H1 (cell line): ENCODE data around the gene PC. TPM values are rescaled to one million over a fixed set of nuclear protein-coding genes. Genes with fewer than 3 reads are reported as not detected.

Experiments used
- CTCF ChIA-PET: fragments of 300-600 bp; sonication (Branson Sonifier 250); formaldehyde crosslinking; loops from one replicate; lab custom pipeline; 2021; ENCODE audit not compliant: partially characterized antibody; lab: Charles Lee
- POLR2A ChIA-PET: fragments of 300-600 bp; sonication (Branson Sonifier 250); formaldehyde crosslinking; loops from one replicate; lab custom pipeline; 2021; ENCODE audit warnings: inconsistent platforms; ENCODE audit not compliant: partially characterized antibody; lab: Charles Lee
- DNase-seq, 2 experiments: peaks; one replicate each; pipeline versions ENCODE4 v3.0.0 to v3.0.0-alpha.2; 2010 to 2022; ENCODE audit warnings: low spot score in 2 of 2, low read depth in 1 of 2, mixed read lengths in 1 of 2
- FAIRE-seq: peaks from 2 replicates; lab custom pipeline; 2011; peaks lifted over from hg19 to GRCh38; lab: Jason Lieb, UNC
- H2AFZ ChIP-seq: 2 replicates; pipeline ENCODE4 v1.8.1; 2012; ENCODE audit warnings: low read length, inconsistent platforms
- H2AK5ac ChIP-seq: 2 replicates; pipeline ENCODE4 v1.6.1; 2013; ENCODE audit warnings: low read depth, low read length
- H2BK120ac ChIP-seq: replicated peaks from 2 replicates; pipeline ENCODE3; 2013; ENCODE audit warnings: low read depth, low read length, inconsistent platforms
- H2BK12ac ChIP-seq: 2 replicates; pipeline ENCODE4 v1.6.1; 2013; ENCODE audit warnings: low read depth, low read length
- H2BK15ac ChIP-seq: 2 replicates; pipeline ENCODE4 v1.6.1; 2013; ENCODE audit warnings: low read length
- H2BK20ac ChIP-seq: 2 replicates; pipeline ENCODE4 v1.6.1; 2013; ENCODE audit warnings: low read length
- H2BK5ac ChIP-seq: 2 replicates; pipeline ENCODE4 v1.6.1; 2013; ENCODE audit warnings: low read depth, low read length
- H3K14ac ChIP-seq: 2 replicates; pipeline ENCODE4 v1.6.1; 2013; ENCODE audit warnings: inconsistent platforms; ENCODE audit not compliant: insufficient read length
- H3K18ac ChIP-seq: 2 replicates; pipeline ENCODE4 v1.6.1; 2013; ENCODE audit warnings: low read length; ENCODE audit errors: extremely low read depth
- H3K23ac ChIP-seq: 2 replicates; pipeline ENCODE4 v1.6.1; 2013; ENCODE audit warnings: inconsistent platforms; ENCODE audit not compliant: insufficient read length
- H3K23me2 ChIP-seq: 2 replicates; pipeline ENCODE4 v1.6.1; 2013; ENCODE audit warnings: low read depth, low read length
- H3K27ac ChIP-seq: 2 replicates; pipeline ENCODE4 v1.6.1; 2011; ENCODE audit warnings: low read depth, low read length, inconsistent platforms
- H3K27me3 ChIP-seq, 4 experiments: replicated peaks in 1 of 4; 1 replicate in 1 of 4; 2 replicates in 3 of 4; pipeline versions ENCODE4 v1.6.1 to v1.8.1; 2011 to 2013; ENCODE audit warnings: low read length in 3 of 4, mild to moderate bottlenecking in 3 of 4, inconsistent platforms in 2 of 4, mixed read lengths in 2 of 4, moderate library complexity in 1 of 4; ENCODE audit not compliant: control insufficient read depth in 3 of 4, insufficient read depth in 3 of 4; ENCODE audit errors: extremely low read depth in 1 of 4
- H3K36me3 ChIP-seq, 4 experiments: 2 replicates each; pipeline versions ENCODE4 v1.6.1 to v1.8.1; 2011 to 2013; ENCODE audit warnings: mild to moderate bottlenecking in 4 of 4, low read length in 3 of 4, moderate library complexity in 2 of 4, control low read depth in 1 of 4, inconsistent platforms in 1 of 4; ENCODE audit not compliant: insufficient read depth in 4 of 4, control insufficient read depth in 2 of 4
- H3K4ac ChIP-seq: replicated peaks from 2 replicates; pipeline ENCODE3; 2013; ENCODE audit warnings: low read length, low read depth, mixed read lengths, inconsistent platforms; ENCODE audit not compliant: insufficient read length
- H3K4me1 ChIP-seq, 4 experiments: replicated peaks in 1 of 4; 1 replicate in 1 of 4; 2 replicates in 3 of 4; pipeline versions ENCODE4 v1.6.1 to v1.8.1; 2011 to 2013; ENCODE audit warnings: low read length in 3 of 4, inconsistent platforms in 2 of 4, mixed read lengths in 1 of 4; ENCODE audit not compliant: insufficient read depth in 4 of 4, control insufficient read depth in 3 of 4
- H3K4me2 ChIP-seq, 2 experiments: 2 replicates each; pipeline versions ENCODE4 v1.6.1 to v1.8.1; 2011 to 2013; ENCODE audit warnings: low read depth in 2 of 2, low read length in 2 of 2, control low read depth in 1 of 2, inconsistent platforms in 1 of 2, mild to moderate bottlenecking in 1 of 2; ENCODE audit not compliant: insufficient read depth in 1 of 2
- H3K4me3 ChIP-seq, 4 experiments: fragments of 200-600, 300-600 bp in 1 of 4; sonication (generic), shearing (Covaris generic), sonication (Bioruptor Twin) in 1 of 4; 2 replicates each; pipeline versions ENCODE4 v1.5.1 to v1.8.1; 2011 to 2016; ENCODE audit warnings: low read length in 4 of 4, low read depth in 3 of 4, control low read depth in 2 of 4, inconsistent platforms in 2 of 4, mild to moderate bottlenecking in 2 of 4, mixed read lengths in 1 of 4, moderate library complexity in 1 of 4; ENCODE audit not compliant: insufficient read depth in 2 of 4; ENCODE audit errors: extremely low read depth in 1 of 4
- H3K56ac ChIP-seq: replicated peaks from 2 replicates; pipeline ENCODE3; 2013; ENCODE audit warnings: low read depth, mild to moderate bottlenecking, mixed read lengths, low read length, inconsistent platforms; ENCODE audit not compliant: insufficient read length
- H3K79me1 ChIP-seq: 2 replicates; pipeline ENCODE4 v1.6.1; 2013; ENCODE audit warnings: low read depth, low read length, control low read depth
- H3K79me2 ChIP-seq, 2 experiments: 2 replicates each; pipeline versions ENCODE4 v1.6.1 to v1.8.1; 2012 to 2013; ENCODE audit warnings: low read length in 2 of 2, mild to moderate bottlenecking in 2 of 2, inconsistent platforms in 1 of 2; ENCODE audit not compliant: insufficient read depth in 2 of 2, control insufficient read depth in 1 of 2
- H3K9ac ChIP-seq, 4 experiments: replicated peaks in 1 of 4; 1 replicate in 1 of 4; 2 replicates in 3 of 4; pipeline versions ENCODE4 v1.6.1 to v1.8.1; 2011 to 2013; ENCODE audit warnings: low read depth in 3 of 4, low read length in 3 of 4, control low read depth in 2 of 4, mild to moderate bottlenecking in 2 of 4, moderate library complexity in 2 of 4, inconsistent platforms in 1 of 4; ENCODE audit errors: extremely low read depth in 1 of 4
- H3K9me3 ChIP-seq, 2 experiments: 2 replicates each; pipeline versions ENCODE4 v1.6.1 to v1.8.1; 2012 to 2013; ENCODE audit warnings: mild to moderate bottlenecking in 2 of 2, moderate library complexity in 2 of 2, control low read depth in 1 of 2, inconsistent platforms in 1 of 2, low read depth in 1 of 2, low read length in 1 of 2, mixed read lengths in 1 of 2; ENCODE audit not compliant: insufficient read depth in 2 of 2
- H4K20me1 ChIP-seq, 2 experiments: replicated peaks in 1 of 2; 2 replicates each; pipeline versions ENCODE3 to v1.8.1; 2011 to 2013; ENCODE audit warnings: inconsistent platforms in 2 of 2, low read length in 2 of 2, mild to moderate bottlenecking in 1 of 2; ENCODE audit not compliant: insufficient read depth in 2 of 2, control insufficient read depth in 1 of 2
- H4K5ac ChIP-seq: 2 replicates; pipeline ENCODE4 v1.6.1; 2013; ENCODE audit warnings: low read length, low read depth, mixed read lengths, inconsistent platforms; ENCODE audit not compliant: insufficient read length
- H4K8ac ChIP-seq: 2 replicates; pipeline ENCODE4 v1.8.0; 2013; ENCODE audit warnings: mild to moderate bottlenecking, moderate library complexity, low read length, inconsistent platforms; ENCODE audit not compliant: insufficient read depth; ENCODE audit errors: extremely low read depth
- H4K91ac ChIP-seq: replicated peaks from 2 replicates; pipeline ENCODE3; 2013; ENCODE audit warnings: low read length, mixed read lengths, inconsistent platforms; ENCODE audit not compliant: insufficient read length
- BRCA1 ChIP-seq: IDR thresholded peaks from 2 replicates; pipeline ENCODE4 v1.6.1; 2012; ENCODE audit warnings: low read depth, low read length, improper control_type of control experiment
- CHD1 ChIP-seq: IDR thresholded peaks from 2 replicates; pipeline ENCODE4 v1.6.1; 2012; ENCODE audit warnings: low read depth, low read length, improper control_type of control experiment
- EP300 ChIP-seq, 2 experiments: IDR thresholded peaks; 1 replicate in 1 of 2; 2 replicates in 1 of 2; pipeline ENCODE4 v1.6.1; 2011 to 2012; ENCODE audit warnings: low read depth in 2 of 2, low read length in 2 of 2, mild to moderate bottlenecking in 2 of 2, borderline replicate concordance in 1 of 2, inconsistent platforms in 1 of 2, moderate library complexity in 1 of 2
- KDM5A ChIP-seq: fragments of 200-600 bp; IDR thresholded peaks from 2 replicates; pipeline ENCODE4 v1.7.1; 2012; ENCODE audit warnings: mild to moderate bottlenecking, low read length, inconsistent platforms, mixed read lengths
- NANOG ChIP-seq: IDR thresholded peaks from 2 replicates; pipeline ENCODE4 v1.6.1; 2011; ENCODE audit warnings: low read length, low read depth, mild to moderate bottlenecking, inconsistent platforms; ENCODE audit not compliant: insufficient read depth, poor library complexity, severe bottlenecking
- WGBS, 2 experiments: shearing (Covaris generic) in 1 of 2; methylation state at CpG; one replicate each; pipeline versions ENCODE4 v1.1.6 to v1.1.7; 2013 to 2015; ENCODE audit warnings: low lambda C conversion rate in 2 of 2, mixed read lengths in 2 of 2, inconsistent platforms in 1 of 2, low coverage in 1 of 2, missing lambda C conversion rate in 1 of 2; ENCODE audit not compliant: insufficient replicate concordance in 2 of 2, insufficient coverage in 1 of 2, insufficient read length in 1 of 2; ENCODE audit errors: extremely low coverage in 1 of 2, missing lambda C conversion rate in 1 of 2; 5-methylcytosine and 5-hydroxymethylcytosine counted together
- polyA plus RNA-seq, 7 experiments: library from polyadenylated mRNA; depleted of rRNA in 3 of 7; stranded (reverse) in 5 of 7; unstranded in 2 of 7; fragments of >200 nt in 5 of 7; fragments of 200-250 nt in 2 of 7; gene quantifications; 1 replicate in 5 of 7; 2 replicates in 1 of 7; 4 replicates in 1 of 7; pipeline versions ENCODE4 v1.2.1 to v1.2.3, GENCODE V29; 2011 to 2013; ENCODE audit warnings: missing spikeins in 2 of 7, mixed read lengths in 2 of 7
- total RNA-seq: library from RNA; stranded (reverse); fragmentation: NEBNext Ultra II Directional; extraction: Animal tissue kit (Norgen Biotek cat#: 25700); gene quantifications from 2 replicates; pipeline ENCODE4 v1.2.1, GENCODE V29; 2021
- TF ChIP-seq, protein P1 (sequence below): IDR thresholded peaks from 2 replicates; pipeline ENCODE4 v1.6.1; 2011; ENCODE audit warnings: low read depth, mild to moderate bottlenecking, low read length; ENCODE audit not compliant: insufficient read depth

The PC gene
- total and polyA plus RNA-seq, 2 of the 8 experiments (the other 6 are each of a cell fraction or from before 2014, with no cell fraction given), result 11.5 to 27.5 TPM

DNA sequence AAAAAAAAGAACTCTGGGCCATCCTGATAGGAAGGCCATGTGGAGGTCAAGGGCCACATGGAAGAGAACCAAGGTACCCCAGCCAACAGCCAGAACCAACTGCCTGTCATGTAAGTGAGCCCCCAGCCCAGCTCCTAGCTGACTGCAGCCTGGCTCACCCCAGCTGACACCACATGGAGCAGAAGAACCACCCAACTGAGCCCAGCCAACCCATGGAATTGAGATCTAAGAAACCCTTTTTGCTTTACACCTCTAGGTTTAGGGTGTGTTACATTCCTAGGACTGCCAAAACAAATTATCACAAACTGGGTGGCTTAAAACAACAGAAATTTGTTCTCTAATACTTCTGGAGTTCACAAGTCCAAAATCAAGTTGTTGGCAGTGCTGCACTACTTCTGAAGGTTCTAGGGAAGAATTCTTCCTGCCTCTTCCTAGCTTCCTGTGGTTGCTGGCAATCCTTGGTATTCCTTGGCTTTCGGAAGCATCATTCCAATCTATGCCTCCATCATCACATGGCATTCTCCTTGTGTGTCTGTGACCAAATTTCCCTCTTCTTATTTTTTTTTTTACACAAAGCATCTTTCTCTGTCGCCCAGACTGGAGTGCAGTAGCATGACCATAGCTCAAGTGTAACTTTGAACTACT is 21.3 kb upstream of the PC start:
- CTCF ChIA-PET, result interaction anchor here (0.6 to 1.3 kb wide), 4 partner anchors 13 to 1649 kb away, joined by 3 to 4 read pairs (median 3); no protein-coding TSS in a partner anchor
- Histone ChIP-seq H3K4ac (no peak overlapping the region), H3K79me2 (no peaks in the 10 kb centered on the region), H3K14ac (no peak overlapping the region), H3K79me1 (no peaks in the 10 kb centered on the region), H3K27ac (no peak overlapping the region), H3K4me2 (no peak overlapping the region), H3K27me3 (no peaks in the 10 kb centered on the region), H2BK20ac (no peak overlapping the region), H3K23me2 (no peaks in the 10 kb centered on the region), H3K23ac (no peak overlapping the region), H4K20me1 (no peaks in the 10 kb centered on the region), H4K91ac (no peak overlapping the region), H2AFZ (no peak overlapping the region), H3K4me1 (peaks cover 0 to 3% (median 0%) of the 10 kb centered on the region in 4 experiments; a peak in 1 of 7 replicates), H3K9ac (no peak overlapping the region), H4K8ac (no peak overlapping the region), H4K5ac (no peak overlapping the region), H2BK15ac (peak overlapping the region; percentile 61; the same call in 1 of the 2 replicates), H2AK5ac (no peak overlapping the region), H3K56ac (no peak overlapping the region), H3K36me3 (no peaks in the 10 kb centered on the region), H2BK5ac (no peak overlapping the region), H3K18ac (no peak overlapping the region), H3K4me3 (no peak overlapping the region), H3K9me3 (no peaks in the 10 kb centered on the region; a peak in 1 of 4 replicates), H2BK120ac (no peak overlapping the region), H2BK12ac (no peak overlapping the region)
- FAIRE-seq, result no peak
- 96% methylated on average over 2 of the region's 2 CpGs; no CpG with 5 or more reads in 1 of the 2 experiments for WGBS, 2 experiments
- TF ChIP-seq, protein P1, sequence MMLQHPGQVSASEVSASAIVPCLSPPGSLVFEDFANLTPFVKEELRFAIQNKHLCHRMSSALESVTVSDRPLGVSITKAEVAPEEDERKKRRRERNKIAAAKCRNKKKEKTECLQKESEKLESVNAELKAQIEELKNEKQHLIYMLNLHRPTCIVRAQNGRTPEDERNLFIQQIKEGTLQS, result no peak
- TF ChIP-seq NANOG, result no peak
- no peak for TF ChIP-seq KDM5A
- TF ChIP-seq CHD1, result no peak
- no peak for TF ChIP-seq BRCA1
- TF ChIP-seq EP300 (IDR thresholded peaks at IDR 0.05; ENCODE audit: borderline replicate concordance in 1 of 2, low read depth in 2 of 2, low read length in 2 of 2), result no peak
- POLR2A ChIA-PET, result interaction anchor here (0.7 kb wide), 1 partner anchor 7 kb away, joined by 3 read pairs; no protein-coding TSS in a partner anchor
- no peak for DNase-seq
